Left renal cortex interstitium (tissue), 4 donors: Measurements from ENCODE around the gene HELB. TPM values are rescaled to one million over a fixed set of nuclear protein-coding genes. Genes with fewer than 3 reads are reported as not detected.
A peak's percentile ranks its signal among the peaks of the same experiment; 100 is the strongest.
"Not testable (repeated sequence)": the region's sequence is repeated elsewhere in the genome, so short reads cannot be mapped to it uniquely, and the experiment has no call there.

Experiments
- DNase-seq, 4 donors: peaks; one replicate each; pipeline ENCODE4 v3.0.0-alpha.2; 2013; ENCODE audit warnings: low read depth in 4 of 4, low spot score in 2 of 4, missing footprints in 1 of 4
- polyA plus RNA-seq, 4 donors: library from polyadenylated mRNA; unstranded; fragments of 120-200 nt; gene quantifications; one replicate each; pipeline ENCODE4 v1.2.1, GENCODE V29; 2013; ENCODE audit not compliant: insufficient read length in 4 of 4

Gene HELB
- polyA plus RNA-seq, 4 donors = 1.9 to 7.1 (median 3.6) TPM

GRCh38 chr12:66297923-66298322 is 4.4 kb upstream of the HELB start:
- no peak for DNase-seq

DNA sequence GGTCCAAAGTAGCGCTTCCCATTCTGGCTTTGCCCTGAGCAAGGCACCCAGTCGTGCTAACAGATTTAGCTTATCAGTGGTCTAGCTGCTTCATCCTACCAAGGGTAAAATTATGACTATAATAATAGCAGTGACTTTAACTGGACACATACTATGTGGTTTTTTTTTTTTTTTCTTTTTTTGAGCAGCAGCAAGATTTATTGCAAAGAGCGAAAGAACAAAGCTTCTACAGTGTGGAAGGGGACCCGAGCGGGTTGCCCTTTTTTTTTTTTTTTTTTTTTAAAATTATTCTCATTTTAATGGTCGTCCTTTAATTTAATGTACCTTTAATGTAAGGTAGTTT is 505 bp downstream of the HELB start:
- DNase-seq = no peak

DNA sequence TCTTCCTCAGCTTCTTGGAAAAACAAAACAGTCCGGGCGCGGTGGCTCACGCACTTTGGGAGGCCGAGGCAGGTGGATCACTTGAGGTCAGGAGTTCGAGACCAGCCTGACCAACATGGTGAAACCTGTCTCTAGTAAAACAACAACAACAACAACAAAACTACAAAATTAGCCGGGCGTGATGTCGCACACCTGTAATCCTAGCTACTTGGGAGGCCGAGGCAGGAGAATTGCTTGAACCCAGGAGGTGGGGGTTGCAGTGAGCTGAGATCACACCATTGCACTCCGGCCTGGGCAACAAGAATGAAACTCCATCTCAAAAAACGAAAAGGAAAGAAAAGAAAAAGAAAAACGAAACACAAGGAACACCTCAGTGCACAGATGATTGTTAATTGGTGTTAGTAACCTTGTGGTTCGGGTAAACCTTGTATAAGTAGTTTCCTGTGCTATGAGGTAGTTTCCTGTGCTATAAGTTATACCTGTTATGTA is 1.1 kb downstream of the HELB start:
- DNase-seq = not testable (repeated sequence)

DNA sequence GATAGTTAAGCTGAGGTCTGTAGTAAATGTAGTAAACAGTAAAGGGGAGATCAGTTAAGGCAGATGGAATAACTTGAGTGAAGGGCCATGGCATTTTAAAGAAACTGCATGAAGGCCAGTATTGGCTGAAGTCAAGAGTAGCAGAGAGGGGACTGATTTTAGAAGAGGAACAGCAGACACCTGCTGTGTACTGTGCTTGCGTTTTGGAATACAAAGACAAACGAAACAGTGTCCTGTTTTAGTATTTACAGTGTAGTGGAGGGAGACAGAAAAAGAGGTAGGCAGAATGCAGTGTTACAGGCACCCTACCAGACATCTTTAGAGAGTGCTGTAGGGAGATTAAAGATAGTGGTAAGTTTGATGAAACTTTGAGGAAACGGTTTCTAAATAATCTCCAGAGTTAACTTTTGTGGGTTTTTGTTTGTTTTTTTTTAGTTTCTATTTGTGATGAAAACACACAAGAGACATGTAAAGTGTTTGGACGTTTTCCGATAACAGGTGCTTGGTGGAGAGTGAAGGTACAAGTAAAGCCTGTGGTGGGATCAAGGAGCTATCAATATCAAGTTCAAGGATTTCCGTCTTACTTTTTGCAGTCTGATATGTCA is 2.1 kb downstream of the HELB start:
- DNase-seq = no peak

- no peak for DNase-seq
These were observed 7.3 kb downstream of the HELB start for GRCh38 chr12:66309606-66310005.

GRCh38 chr12:66312189-66312588 is 9.9 kb downstream of the HELB start:
- DNase-seq = no peak

GRCh38 chr12:66314278-66314677 is 12.0 kb downstream of the HELB start:
- no peak for DNase-seq

DNA sequence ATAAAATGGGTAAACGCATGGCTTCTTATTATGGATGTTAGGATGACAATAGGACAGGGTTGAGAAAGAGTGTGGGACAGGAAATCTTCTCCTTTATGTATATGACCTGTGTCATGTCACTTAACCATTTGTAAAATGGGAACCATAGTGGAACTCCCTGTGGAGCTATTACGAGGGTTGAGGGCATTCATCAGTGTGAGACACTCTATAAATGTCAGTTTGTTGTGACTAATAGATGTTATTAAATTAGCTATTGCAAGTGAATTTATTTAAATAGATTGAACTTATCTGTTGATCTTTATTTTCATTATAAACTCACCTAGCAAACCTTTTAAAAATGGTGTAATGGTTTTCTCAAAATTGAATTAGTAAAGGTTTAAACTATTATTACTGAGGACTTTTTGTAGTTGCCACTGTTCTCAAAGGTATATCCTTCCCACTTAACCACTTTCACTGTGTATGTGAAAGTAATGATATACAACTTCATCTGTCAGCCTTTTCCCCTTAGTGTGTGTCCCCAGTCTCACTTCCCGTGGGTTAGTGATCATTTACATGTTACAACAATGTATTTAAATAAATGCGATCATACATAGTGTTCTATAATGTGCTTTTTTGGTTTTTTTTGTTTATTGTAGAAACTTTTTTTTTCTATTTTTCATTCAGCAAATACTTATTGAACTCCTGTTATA is 17.1 kb downstream of the HELB start:
- no peak for DNase-seq

DNA sequence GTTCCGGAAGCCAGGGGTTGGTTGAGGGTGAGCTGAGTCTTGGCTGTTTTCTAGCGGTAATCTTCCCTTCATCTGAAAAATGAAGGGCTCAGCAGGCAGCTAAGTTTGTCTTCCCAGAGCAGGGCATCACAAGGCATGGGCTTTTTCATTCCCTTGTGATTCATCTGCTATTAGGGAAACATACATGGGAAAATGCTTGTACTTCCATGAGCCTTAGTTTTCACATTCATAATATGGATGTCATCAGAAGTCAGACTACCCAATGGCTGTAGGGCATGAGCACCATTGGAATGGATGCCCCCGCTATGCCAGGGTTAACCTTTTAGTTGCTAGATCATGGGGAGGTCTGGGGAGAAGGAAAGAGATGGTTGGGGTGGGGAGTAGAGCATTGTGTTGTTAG is 18.7 kb downstream of the HELB start:
- no peak for DNase-seq

- DNase-seq = no peak
These were observed 19.1 kb downstream of the HELB start for GRCh38 chr12:66321435-66321834.

DNA sequence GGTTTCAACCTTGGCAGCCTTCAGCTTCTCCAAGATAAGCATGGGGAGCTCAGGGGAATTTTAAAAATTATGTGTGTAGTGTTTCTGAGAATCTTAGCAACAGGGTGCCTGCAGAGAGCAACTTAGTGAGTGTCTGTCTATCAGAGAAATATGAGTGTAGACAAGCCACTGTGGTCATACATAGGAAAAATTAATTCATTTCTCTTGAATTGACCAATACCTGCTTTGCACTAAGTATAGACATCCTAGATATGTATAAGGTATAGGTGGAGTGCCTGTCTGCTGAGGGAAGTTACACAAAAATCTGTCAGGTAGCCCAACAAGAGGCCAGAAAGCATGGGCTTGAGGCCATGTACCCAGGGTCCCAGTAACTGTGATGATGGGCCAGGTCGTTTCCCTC is 20.7 kb downstream of the HELB start:
- DNase-seq = no peak

DNA sequence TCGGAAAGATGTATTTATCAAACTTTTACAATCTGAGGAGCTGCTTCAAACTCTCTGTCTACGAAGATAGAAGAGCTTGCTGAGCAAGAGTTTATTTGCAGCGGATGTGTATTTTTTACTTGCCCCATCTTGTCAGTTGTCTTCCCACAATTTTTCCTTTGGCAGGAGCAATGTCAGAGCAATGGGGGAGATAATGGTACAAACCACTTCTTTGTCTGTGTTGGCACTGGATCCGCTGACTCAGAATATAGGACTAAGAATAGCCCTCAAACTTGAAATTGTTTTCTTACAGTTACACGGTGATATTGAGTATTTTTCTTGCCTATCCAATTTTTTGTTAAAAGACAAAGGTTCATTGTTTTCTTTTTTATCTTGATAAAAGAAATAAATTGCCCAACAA is 27.6 kb downstream of the HELB start:
- DNase-seq = no peak

GRCh38 chr12:66331016-66331415 is 28.7 kb downstream of the HELB start:
- DNase-seq = no peak

- DNase-seq = no peak
These were observed 29.5 kb downstream of the HELB start for GRCh38 chr12:66331814-66332213.

GRCh38 chr12:66335746-66336145 is 33.5 kb downstream of the HELB start:
- DNase-seq = no peak

DNA sequence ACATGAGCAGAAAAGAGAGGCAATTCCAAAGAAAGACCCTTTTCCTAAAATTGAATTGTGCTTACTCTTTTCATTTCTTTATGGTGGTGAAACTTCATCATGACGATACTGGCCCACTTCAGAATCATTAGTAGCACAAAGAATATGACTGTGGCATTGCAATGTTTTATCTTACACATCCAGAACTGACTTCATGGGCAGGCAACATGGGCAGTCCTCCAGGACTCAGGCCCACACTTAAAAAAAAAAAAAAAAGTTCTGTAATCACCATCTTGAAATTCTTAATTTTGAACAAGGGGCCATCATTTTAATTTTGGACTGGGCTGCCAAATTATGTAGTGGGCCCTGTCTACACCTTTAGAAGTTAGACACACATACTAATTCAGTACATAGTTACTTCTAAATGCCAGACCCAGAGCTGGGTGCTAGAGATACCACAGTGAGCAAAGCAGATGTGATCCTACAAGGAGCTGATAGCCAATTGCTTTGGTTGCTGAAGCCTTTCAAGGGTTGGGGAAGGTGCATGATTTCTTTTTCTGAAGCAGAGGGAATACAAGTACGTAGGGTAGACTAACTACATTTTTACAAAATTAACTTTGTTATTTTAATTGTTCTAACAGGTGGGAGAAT is 35.2 kb downstream of the HELB start:
- no peak for DNase-seq

DNA sequence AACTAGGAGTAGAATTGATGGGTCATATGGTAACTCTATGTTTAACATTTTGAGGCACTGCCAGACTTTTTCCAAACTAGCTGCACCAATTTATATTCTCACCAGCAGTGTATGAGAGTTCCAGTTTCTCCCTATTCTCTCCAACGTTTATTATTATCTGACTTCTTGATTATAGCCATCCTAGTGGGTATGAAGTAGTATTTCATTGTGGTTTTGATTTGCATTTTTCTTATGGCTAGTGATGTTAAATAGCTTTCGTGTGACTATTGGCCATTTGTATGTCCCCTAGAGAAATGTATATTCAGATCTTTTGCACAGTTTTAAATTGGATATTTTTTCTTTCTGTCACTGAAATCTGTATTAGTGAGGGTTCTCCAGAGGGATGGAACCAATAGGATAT is 37.8 kb downstream of the HELB start:
- DNase-seq = no peak

DNA sequence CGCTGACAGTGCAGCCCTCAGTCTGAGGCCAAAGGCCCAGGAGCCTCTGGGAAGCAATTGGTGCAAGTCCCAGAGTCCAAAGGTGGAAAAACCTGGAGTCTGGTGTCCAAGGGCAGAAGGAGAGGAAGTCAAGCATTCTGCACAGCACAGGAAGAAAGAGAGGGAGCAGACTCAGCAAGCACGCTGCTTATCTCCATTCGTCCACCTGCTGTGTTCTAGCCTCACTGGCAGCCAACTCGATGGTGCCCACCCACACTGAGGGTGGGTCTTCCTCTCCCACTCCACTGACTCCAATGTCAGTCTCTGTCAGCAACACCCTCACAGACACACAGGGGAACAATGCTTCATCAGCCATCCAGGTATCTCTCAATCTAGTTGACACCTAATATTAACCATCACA is 38.8 kb downstream of the HELB start:
- DNase-seq = no peak

GRCh38 chr12:66345212-66345611 is 42.9 kb downstream of the HELB start:
- DNase-seq = no peak

- DNase-seq = no peak
These were observed 43.7 kb downstream of the HELB start for GRCh38 chr12:66345956-66346355.

DNA sequence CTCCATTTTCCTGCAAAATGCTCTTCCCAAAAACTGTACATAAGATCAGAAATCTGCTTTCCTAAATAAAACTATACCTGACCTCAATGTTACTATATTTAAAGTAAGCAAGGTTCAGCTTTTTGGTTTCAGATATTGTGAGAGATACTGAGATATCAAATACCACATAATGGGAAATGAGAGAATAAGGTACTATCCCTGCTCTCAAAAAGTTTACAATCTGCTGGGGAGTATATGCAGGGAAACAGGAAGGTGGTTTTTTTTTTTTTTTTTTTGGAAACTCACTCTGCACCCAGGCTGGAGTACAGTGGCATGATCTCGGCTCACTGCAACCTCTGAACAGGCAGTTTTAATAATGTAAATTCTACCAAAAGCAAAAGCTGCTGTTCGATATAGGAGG is 49.0 kb downstream of the HELB start:
- DNase-seq = no peak

GRCh38 chr12:66352197-66352596 is 49.9 kb downstream of the HELB start:
- DNase-seq = peak in 1 of 4 donors; percentile 0
